ENCODE data around the gene BSPH1.

The BSPH1 gene

GRCh38 chr19:48025480-48025879 is 33.5 kb upstream of the BSPH1 start:
- H2AFZ ChIP-seq, result no peak overlapping the region
- no peak overlapping the region for H3K9ac ChIP-seq
- no peak for TF ChIP-seq CTCF (IDR thresholded peaks at IDR 0.05)
- H3K36me3 ChIP-seq (ENCODE audit: control insufficient read depth, insufficient read depth, low read length), result no peaks in the 10 kb centered on the region
- no peaks in the 10 kb centered on the region for H3K79me2 ChIP-seq
- H3K4me2 ChIP-seq (ENCODE audit: low read length), result no peak overlapping the region
- no peak overlapping the region for H3K27ac ChIP-seq
- no peaks in the 10 kb centered on the region for H3K27me3 ChIP-seq (ENCODE audit: control insufficient read depth, insufficient read depth, low read length)
- H3K9me3 ChIP-seq (ENCODE audit: control insufficient read depth, low read length), result no peaks in the 10 kb centered on the region
- H3K4me3 ChIP-seq (ENCODE audit: low read depth, low read length), result no peak overlapping the region
- peaks cover 5% of the 10 kb centered on the region for H3K4me1 ChIP-seq

DNA sequence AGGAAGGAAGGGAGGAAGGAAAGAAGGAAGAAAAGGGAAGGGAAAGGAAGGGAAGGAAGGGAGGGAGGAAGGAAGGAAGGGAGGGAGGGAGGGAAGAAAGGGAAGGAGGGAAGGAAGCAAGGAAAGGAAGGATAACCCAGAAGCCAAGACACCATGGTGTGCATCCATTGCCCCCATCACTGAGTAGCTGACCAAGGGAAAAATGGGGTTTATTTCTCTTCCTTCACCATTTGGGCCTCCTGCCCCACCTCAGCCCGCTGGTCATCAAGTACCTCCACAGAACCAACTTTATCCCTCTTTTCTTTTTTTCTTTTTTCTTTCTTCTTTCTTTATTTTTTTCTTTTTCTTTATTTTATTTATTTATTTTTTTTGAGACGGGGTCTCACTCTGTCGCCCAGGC is 31.5 kb upstream of the BSPH1 start:
- no peaks in the 10 kb centered on the region for H3K79me2 ChIP-seq
- TF ChIP-seq CTCF (IDR thresholded peaks at IDR 0.05), result no peak
- H3K27ac ChIP-seq, result no peak overlapping the region
- no peak overlapping the region for H2AFZ ChIP-seq
- H3K4me2 ChIP-seq (ENCODE audit: low read length), result no peak overlapping the region
- no peaks in the 10 kb centered on the region for H3K27me3 ChIP-seq (ENCODE audit: control insufficient read depth, insufficient read depth, low read length)
- no peak overlapping the region for H3K4me3 ChIP-seq (ENCODE audit: low read depth, low read length)
- peaks cover 5% of the 10 kb centered on the region for H3K4me1 ChIP-seq
- H3K9ac ChIP-seq, result no peak overlapping the region
- no peaks in the 10 kb centered on the region for H3K9me3 ChIP-seq (ENCODE audit: control insufficient read depth, low read length)
- H3K36me3 ChIP-seq (ENCODE audit: control insufficient read depth, insufficient read depth, low read length), result no peaks in the 10 kb centered on the region

DNA sequence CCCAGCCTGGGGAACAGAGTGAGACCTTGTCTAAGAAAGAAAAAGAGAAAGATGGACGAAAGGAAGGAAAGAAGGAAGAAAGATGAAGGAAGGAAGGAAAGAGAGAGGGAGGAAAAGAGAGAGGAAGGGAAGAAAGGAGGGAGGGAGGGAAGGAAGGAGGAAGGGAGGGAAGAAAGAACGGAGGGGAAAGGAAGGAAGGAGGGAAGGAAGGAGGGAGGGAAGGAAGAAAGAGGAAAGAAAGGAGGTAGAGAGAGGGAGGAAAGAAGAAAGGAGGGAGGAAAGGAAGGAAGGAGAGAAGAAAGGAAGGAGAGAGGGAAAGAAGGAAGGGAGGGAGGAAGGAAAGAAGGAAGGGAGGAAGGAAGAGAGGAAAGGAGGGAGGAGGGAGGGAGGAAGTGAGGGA is 31.0 kb upstream of the BSPH1 start:
- no peak overlapping the region for H3K27ac ChIP-seq
- no peak for TF ChIP-seq CTCF (IDR thresholded peaks at IDR 0.05)

DNA sequence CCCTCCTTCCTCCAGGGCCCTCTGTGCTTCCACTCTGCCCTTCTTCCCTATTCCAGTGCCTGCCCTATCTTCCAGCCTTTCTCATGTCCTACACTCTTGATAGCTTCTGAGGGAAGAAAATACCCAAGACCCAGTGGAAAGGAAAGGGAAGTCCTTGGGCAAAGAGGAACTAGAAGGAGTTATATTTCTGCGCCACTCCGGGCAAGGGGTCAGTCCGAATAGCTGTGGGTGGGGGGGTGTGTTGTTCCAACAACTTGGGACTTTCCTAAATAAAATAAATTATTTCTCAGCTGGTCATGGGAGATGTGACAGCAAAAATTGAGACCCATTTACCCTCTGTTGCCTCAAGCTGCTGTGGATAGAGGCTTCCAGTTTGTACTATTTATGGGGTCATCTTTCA is 28.7 kb upstream of the BSPH1 start:
- Histone ChIP-seq H3K9ac (no peak overlapping the region), H3K36me3 (ENCODE audit: control insufficient read depth, insufficient read depth, low read length) (no peaks in the 10 kb centered on the region), H3K4me2 (ENCODE audit: low read length) (no peak overlapping the region), H3K27me3 (ENCODE audit: control insufficient read depth, insufficient read depth, low read length) (no peaks in the 10 kb centered on the region), H2AFZ (no peak overlapping the region), H3K4me3 (ENCODE audit: low read depth, low read length) (no peak overlapping the region), H3K27ac (no peak overlapping the region), H3K4me1 (peaks cover 5% of the 10 kb centered on the region), H3K79me2 (no peaks in the 10 kb centered on the region), H3K9me3 (ENCODE audit: control insufficient read depth, low read length) (no peaks in the 10 kb centered on the region)
- no peak for TF ChIP-seq CTCF (IDR thresholded peaks at IDR 0.05)

More for the DNA sequence above, 31.0 kb upstream of the BSPH1 start:
- no peak overlapping the region for H3K4me3 ChIP-seq (ENCODE audit: low read depth, low read length)
- H3K4me2 ChIP-seq (ENCODE audit: low read length), result no peak overlapping the region
- H3K27me3 ChIP-seq (ENCODE audit: control insufficient read depth, insufficient read depth, low read length), result no peaks in the 10 kb centered on the region
- no peak overlapping the region for H2AFZ ChIP-seq
- H3K79me2 ChIP-seq, result no peaks in the 10 kb centered on the region
- peaks cover 5% of the 10 kb centered on the region for H3K4me1 ChIP-seq
- no peaks in the 10 kb centered on the region for H3K36me3 ChIP-seq (ENCODE audit: control insufficient read depth, insufficient read depth, low read length)
- H3K9ac ChIP-seq, result no peak overlapping the region
- no peaks in the 10 kb centered on the region for H3K9me3 ChIP-seq (ENCODE audit: control insufficient read depth, low read length)

DNA sequence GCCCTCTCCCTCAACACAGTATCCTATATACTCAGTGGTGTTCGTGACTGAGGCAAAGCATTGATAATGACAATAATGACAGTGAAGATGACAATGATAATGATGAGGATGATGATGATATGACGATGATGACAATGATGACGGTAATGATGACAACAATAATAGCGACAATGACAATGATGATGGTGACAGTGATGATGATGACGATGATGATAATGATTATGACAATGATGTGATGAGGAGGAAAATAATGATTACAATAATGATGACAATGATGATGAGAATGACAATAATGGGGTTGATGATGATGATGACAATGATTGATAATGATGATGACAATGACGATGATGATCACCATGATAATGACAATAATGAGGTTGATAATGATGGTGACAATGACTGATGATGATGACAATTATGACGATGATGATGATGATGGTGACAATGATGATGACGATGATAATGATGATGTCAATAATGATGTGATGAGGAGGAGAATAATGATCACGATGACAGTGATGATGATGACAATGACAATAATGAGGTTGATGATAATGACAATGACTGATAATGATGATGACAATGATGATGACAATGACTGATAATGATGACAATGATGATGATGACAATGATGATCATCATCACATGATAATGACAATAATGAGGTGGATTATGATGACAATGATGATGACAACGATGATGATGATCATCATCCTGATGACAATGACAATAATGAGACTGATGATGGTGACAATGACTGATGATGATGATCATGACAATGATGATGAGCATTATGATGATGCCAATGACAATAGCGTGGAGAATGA is 19.2 kb upstream of the BSPH1 start:
- H3K79me2 ChIP-seq, result no peaks in the 10 kb centered on the region
- no peaks in the 10 kb centered on the region for H3K27me3 ChIP-seq (ENCODE audit: control insufficient read depth, insufficient read depth, low read length)
- H3K4me3 ChIP-seq (ENCODE audit: low read depth, low read length), result no peak overlapping the region
- no peak overlapping the region for H3K4me2 ChIP-seq (ENCODE audit: low read length)
- no peaks in the 10 kb centered on the region for H3K4me1 ChIP-seq
- TF ChIP-seq CTCF (IDR thresholded peaks at IDR 0.05), result no peak
- H3K36me3 ChIP-seq (ENCODE audit: control insufficient read depth, insufficient read depth, low read length), result no peaks in the 10 kb centered on the region
- no peak overlapping the region for H3K27ac ChIP-seq
- no peaks in the 10 kb centered on the region for H3K9me3 ChIP-seq (ENCODE audit: control insufficient read depth, low read length)
- H3K9ac ChIP-seq, result no peak overlapping the region
- no peak overlapping the region for H2AFZ ChIP-seq
